ENCODE results near the gene PCDHGA6. TPM values are rescaled to one million over a fixed set of nuclear protein-coding genes. Genes with fewer than 3 reads are reported as not detected.
"Not testable (repeated sequence)": the region's sequence is repeated elsewhere in the genome, so short reads cannot be mapped to it uniquely, and the experiment has no call there.

Gene PCDHGA6
- total RNA-seq, 3 donors from 2014 or later: 1.6 to 6.7 (median 1.9) TPM

DNA sequence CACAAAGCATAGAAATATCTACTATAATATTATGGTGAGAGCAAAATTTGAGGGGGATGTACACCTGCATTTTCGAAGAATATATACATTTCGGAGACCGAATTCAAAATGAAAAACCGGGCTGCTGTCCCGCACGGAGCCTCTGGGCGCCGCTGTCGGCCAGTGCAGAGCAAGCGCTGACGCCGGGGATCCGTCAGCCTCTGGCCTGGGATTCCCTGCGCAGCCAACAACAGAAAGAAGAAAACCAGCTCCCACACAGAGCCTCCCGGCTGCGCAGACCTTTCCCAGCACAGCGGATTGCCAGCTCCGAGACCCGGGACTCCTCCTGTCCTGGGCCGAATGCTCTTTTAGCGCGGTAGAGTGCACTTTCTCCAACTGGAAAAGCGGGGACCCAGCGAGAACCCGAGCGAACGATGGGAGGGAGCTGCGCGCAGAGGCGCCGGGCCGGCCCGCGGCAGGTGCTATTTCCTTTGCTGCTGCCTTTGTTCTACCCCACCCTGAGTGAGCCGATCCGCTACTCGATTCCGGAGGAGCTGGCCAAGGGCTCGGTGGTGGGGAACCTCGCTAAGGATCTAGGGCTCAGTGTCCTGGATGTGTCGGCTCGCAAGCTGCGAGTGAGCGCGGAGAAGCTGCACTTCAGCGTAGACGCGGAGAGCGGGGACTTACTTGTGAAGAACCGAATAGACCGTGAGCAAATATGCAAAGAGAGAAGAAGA lies 34.3 kb downstream of the PCDHGA6 start, which contains the start of gene PCDHGB6:
Gene PCDHGB6 (plus strand): TSS at position 232 of the 716 bp plus-strand sequence. CDS start 182 bp downstream, at position 414.
- DNase-seq: peak; percentile 48 to 58 (median 57)
- H3K4me1 ChIP-seq (ENCODE audit: low read depth): not testable (repeated sequence)
- ATAC-seq: peak; percentile 86

DNA sequence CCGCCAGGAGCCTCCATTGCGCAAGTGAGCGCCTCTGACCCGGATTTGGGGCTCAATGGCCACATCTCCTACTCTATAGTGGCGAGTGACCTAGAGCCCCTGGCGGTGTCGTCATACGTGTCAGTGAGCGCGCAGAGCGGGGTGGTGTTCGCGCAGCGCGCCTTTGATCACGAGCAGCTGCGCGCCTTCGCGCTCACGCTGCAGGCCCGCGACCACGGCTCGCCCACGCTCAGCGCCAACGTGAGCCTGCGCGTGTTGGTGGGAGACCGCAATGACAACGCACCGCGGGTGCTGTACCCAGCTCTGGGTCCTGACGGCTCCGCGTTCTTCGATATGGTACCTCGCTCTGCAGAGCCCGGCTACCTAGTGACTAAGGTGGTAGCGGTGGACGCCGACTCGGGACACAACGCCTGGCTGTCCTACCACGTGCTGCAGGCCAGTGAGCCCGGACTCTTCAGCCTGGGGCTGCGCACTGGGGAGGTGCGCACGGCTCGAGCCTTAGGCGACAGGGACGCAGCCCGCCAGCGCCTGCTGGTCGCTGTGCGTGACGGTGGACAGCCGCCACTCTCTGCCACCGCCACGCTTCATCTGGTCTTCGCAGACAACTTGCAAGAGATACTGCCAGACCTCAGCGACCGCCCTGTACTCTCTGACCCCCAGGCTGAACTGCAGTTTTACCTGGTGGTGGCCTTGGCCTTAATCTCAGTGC lies 36.1 kb downstream of the PCDHGA6 start:
- Histone ChIP-seq H3K4me1 (ENCODE audit: low read depth) (no peaks in the 10 kb centered on the region), H3K9me3 (peaks cover 92% of the 10 kb centered on the region), H3K36me3 (ENCODE audit: low read depth) (no peaks in the 10 kb centered on the region), H3K4me3 (no peak overlapping the region)
- TF ChIP-seq, protein P1, sequence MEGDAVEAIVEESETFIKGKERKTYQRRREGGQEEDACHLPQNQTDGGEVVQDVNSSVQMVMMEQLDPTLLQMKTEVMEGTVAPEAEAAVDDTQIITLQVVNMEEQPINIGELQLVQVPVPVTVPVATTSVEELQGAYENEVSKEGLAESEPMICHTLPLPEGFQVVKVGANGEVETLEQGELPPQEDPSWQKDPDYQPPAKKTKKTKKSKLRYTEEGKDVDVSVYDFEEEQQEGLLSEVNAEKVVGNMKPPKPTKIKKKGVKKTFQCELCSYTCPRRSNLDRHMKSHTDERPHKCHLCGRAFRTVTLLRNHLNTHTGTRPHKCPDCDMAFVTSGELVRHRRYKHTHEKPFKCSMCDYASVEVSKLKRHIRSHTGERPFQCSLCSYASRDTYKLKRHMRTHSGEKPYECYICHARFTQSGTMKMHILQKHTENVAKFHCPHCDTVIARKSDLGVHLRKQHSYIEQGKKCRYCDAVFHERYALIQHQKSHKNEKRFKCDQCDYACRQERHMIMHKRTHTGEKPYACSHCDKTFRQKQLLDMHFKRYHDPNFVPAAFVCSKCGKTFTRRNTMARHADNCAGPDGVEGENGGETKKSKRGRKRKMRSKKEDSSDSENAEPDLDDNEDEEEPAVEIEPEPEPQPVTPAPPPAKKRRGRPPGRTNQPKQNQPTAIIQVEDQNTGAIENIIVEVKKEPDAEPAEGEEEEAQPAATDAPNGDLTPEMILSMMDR (IDR thresholded peaks at IDR 0.05): no peak
- DNase-seq (peak in 1 of 3 donors; percentile 36), ATAC-seq (no peak)
- intact Hi-C loops (cut with DNase I, micrococcal nuclease): no loop called here

More for the DNA sequence above, 34.3 kb downstream of the PCDHGA6 start, which contains the start of gene PCDHGB6:
- intact Hi-C loops (cut with DNase I, micrococcal nuclease); H3K4me3 ChIP-seq; H3K36me3 ChIP-seq (ENCODE audit: low read depth): not testable (repeated sequence)
- TF ChIP-seq, protein P1 (IDR thresholded peaks at IDR 0.05): peak; percentile 22
- H3K9me3 ChIP-seq: peaks cover 92% of the 10 kb centered on the region

DNA sequence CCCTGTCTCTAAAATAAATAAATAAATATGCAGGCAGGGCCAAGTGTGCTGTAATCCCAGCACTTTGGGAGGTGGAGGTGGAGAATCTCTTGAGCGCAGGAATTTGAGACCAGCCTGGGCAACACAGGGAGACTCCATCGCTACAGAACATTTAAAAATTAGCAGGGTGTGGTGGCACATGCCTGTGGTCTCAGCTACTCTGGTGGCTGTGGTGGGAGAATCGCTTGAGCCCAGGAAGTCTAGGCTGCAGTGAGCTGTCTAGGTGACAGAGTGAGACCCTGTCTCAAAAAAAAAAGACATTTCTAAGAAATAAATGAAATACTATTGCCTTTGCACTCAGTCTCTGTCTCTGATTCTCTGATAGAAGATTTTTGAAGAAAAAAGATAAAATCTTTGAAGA lies 37.9 kb downstream of the PCDHGA6 start:
- TF ChIP-seq, protein P1 (IDR thresholded peaks at IDR 0.05): no peak

DNA sequence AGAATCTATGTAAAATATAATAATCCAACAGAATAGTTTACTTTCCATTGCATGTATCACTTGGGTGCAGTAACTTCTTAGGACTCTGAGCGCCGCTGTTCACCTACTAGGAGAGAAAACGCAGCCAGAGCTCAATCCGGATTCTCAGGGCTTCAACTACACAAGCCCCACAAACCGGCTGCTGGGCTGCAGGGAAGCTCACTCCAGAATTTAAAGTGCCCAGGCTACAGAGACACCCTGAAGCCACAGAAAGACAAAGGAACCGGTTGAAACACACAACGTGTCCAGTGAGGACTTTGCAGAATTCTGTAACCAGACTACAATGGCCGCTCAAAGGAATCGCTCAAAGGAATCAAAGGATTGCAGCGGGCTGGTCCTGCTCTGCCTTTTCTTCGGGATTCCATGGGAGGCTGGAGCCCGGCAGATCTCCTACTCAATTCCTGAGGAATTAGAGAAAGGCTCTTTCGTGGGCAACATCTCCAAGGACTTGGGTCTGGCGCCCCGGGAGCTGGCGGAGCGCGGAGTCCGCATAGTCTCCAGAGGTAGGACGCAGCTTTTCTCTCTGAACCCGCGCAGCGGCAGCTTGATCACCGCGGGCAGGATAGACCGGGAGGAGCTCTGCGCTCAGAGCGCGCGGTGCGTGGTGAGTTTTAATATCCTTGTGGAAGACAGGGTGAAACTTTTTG lies 39.3 kb downstream of the PCDHGA6 start, which contains the start of gene PCDHGA10:
Gene PCDHGA10 (plus strand): TSS at position 134 of the 686 bp plus-strand sequence. CDS start 189 bp downstream, at position 323.
- DNase-seq: peak; percentile 41 to 72 (median 59)
- H3K9me3 ChIP-seq: peaks cover 92% of the 10 kb centered on the region
- TF ChIP-seq, protein P1 (IDR thresholded peaks at IDR 0.05): no peak
- peak; percentile 84 for ATAC-seq
- no peak within 1 kb of the TSS for H3K4me3 ChIP-seq
- no peaks in the 10 kb centered on the region for H3K36me3 ChIP-seq (ENCODE audit: low read depth)
- no peaks in the 10 kb centered on the region for H3K4me1 ChIP-seq (ENCODE audit: low read depth)
- intact Hi-C loops (cut with DNase I, micrococcal nuclease): no loop called here

More for the DNA sequence above, 37.9 kb downstream of the PCDHGA6 start:
- ATAC-seq (no peak), DNase-seq (no peak)
- Histone ChIP-seq H3K4me1 (ENCODE audit: low read depth) (no peaks in the 10 kb centered on the region), H3K9me3 (peaks cover 91% of the 10 kb centered on the region), H3K4me3 (no peak overlapping the region), H3K36me3 (ENCODE audit: low read depth) (no peaks in the 10 kb centered on the region)
- intact Hi-C loops (cut with DNase I, micrococcal nuclease): no loop called here

DNA sequence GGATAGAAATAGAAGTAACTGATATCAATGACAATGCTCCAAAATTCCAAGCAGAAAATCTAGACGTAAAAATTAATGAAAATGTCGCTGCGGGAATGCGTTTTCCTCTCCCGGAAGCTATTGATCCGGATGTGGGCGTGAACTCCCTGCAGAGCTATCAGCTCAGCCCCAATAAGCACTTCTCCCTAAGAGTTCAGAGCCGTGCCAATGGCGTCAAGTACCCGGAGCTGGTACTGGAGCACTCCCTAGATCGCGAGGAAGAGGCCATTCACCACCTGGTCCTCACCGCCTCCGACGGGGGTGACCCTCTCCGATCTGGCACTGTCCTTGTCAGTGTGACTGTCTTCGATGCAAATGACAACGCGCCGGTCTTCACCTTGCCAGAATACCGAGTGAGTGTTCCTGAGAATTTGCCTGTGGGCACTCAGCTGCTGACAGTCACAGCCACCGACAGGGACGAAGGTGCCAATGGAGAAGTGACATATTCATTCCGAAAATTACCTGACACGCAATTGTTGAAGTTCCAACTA lies 39.9 kb downstream of the PCDHGA6 start:
- peak in 1 of 3 donors; percentile 27 for DNase-seq
- H3K36me3 ChIP-seq (ENCODE audit: low read depth): no peaks in the 10 kb centered on the region
- TF ChIP-seq, protein P1 (IDR thresholded peaks at IDR 0.05): no peak
- peaks cover 93% of the 10 kb centered on the region for H3K9me3 ChIP-seq
- H3K4me1 ChIP-seq (ENCODE audit: low read depth): no peaks in the 10 kb centered on the region
- H3K4me3 ChIP-seq: no peak overlapping the region
- intact Hi-C loops (cut with DNase I, micrococcal nuclease): no loop called here
- peak; percentile 28 for ATAC-seq

DNA sequence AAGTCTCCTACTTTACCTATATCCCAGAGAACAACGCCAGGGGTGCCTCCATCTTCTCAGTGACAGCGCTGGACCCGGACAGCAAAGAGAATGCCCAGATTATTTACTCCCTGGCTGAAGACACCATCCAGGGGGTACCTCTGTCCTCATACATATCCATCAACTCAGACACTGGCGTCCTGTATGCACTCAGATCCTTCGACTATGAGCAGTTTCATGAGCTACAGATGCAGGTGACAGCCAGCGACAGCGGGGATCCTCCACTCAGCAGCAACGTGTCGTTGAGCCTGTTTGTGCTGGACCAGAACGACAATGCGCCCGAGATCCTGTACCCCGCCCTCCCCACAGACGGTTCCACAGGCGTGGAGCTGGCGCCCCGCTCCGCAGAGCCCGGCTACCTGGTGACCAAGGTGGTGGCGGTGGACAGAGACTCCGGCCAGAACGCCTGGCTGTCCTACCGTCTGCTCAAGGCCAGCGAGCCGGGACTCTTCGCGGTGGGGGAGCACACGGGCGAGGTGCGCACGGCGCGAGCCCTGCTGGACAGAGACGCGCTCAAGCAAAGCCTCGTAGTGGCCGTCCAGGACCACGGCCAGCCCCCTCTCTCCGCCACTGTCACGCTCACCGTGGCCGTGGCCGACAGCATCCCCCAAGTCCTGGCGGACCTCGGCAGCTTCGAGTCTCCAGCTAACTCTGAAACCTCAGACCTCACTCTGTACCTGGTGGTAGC lies 41.0 kb downstream of the PCDHGA6 start:
- H3K36me3 ChIP-seq (ENCODE audit: low read depth); ATAC-seq; H3K4me3 ChIP-seq; intact Hi-C loops (cut with DNase I, micrococcal nuclease); H3K4me1 ChIP-seq (ENCODE audit: low read depth): not testable (repeated sequence)
- peaks cover 93% of the 10 kb centered on the region for H3K9me3 ChIP-seq
- peak in 1 of 3 donors; percentile 19 for DNase-seq

DNA sequence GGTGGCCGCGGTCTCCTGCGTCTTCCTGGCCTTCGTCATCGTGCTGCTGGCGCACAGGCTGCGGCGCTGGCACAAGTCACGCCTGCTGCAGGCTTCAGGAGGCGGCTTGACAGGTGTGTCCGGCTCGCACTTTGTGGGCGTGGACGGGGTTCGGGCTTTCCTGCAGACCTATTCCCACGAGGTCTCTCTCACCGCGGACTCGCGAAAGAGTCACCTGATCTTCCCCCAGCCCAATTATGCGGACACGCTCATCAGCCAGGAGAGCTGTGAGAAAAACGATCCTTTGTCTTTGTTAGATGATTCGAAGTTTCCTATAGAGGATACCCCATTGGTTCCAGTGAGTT lies 41.6 kb downstream of the PCDHGA6 start:
- H3K36me3 ChIP-seq (ENCODE audit: low read depth); H3K4me1 ChIP-seq (ENCODE audit: low read depth); H3K4me3 ChIP-seq; intact Hi-C loops (cut with DNase I, micrococcal nuclease); ATAC-seq: not testable (repeated sequence)
- DNase-seq: peak in 1 of 3 donors; percentile 41
- H3K9me3 ChIP-seq: peaks cover 93% of the 10 kb centered on the region

Measured in mucosa of descending colon (tissue), 3 donors.